Esophagus muscularis mucosa (tissue), 4 donors: ENCODE results near the gene NCR3LG1.
A peak's percentile ranks its signal among the peaks of the same experiment; 100 is the strongest.

Experiments used
- CTCF ChIP-seq, 3 experiments: fragments of 200-600 bp in 2 of 3; fragments of 450-650 bp in 1 of 3; sonication (generic) in 2 of 3; IDR thresholded peaks; one replicate each; pipeline ENCODE4 v1.5.1; 2017 to 2019; ENCODE audit warnings: antibody characterized with exemption in 3 of 3, mild to moderate bottlenecking in 2 of 3, moderate library complexity in 1 of 3
- EP300 ChIP-seq: sonication (generic); formaldehyde crosslinking; IDR thresholded peaks from one replicate; pipeline ENCODE4 v1.6.1; 2017; ENCODE audit warnings: antibody characterized with exemption
- POLR2A ChIP-seq: fragments of 450-650 bp; IDR thresholded peaks from one replicate; pipeline ENCODE4 v1.6.1; 2017; ENCODE audit warnings: antibody characterized with exemption, moderate library complexity, mild to moderate bottlenecking, low read depth

GRCh38 chr11:17386331-17387084 is 34.9 kb downstream of the NCR3LG1 start:
- TF ChIP-seq CTCF (IDR thresholded peaks at IDR 0.05): peak; percentile 42 to 65 (median 52)
- TF ChIP-seq EP300: no peak
- TF ChIP-seq POLR2A: peak; percentile 14
